ENCODE data around the gene SSTR3.
A peak's percentile ranks its signal among the peaks of the same experiment; 100 is the strongest.

- TF ChIP-seq CTCF (IDR thresholded peaks at IDR 0.05; ENCODE audit: low read depth, low read length, missing input control) (peak; percentile 91), GABPA (IDR thresholded peaks at IDR 0.05 in 1 of 2, conservative IDR thresholded peaks at IDR 0.05 in 1 of 2) (peak in 1 of 2 donors; percentile 92), JUND (IDR thresholded peaks at IDR 0.05) (no peak), RAD21 (IDR thresholded peaks at IDR 0.05) (peak; percentile 82 to 84), ZBTB33 (IDR thresholded peaks at IDR 0.05) (no peak), TAF1 (conservative IDR thresholded peaks at IDR 0.05) (no peak), SP1 (IDR thresholded peaks at IDR 0.05) (peak; percentile 58), HNF4G (IDR thresholded peaks at IDR 0.05) (peak; percentile 84)
- TF ChIP-seq, protein P1, sequence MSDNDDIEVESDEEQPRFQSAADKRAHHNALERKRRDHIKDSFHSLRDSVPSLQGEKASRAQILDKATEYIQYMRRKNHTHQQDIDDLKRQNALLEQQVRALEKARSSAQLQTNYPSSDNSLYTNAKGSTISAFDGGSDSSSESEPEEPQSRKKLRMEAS (IDR thresholded peaks at IDR 0.05) = no peak
- TF ChIP-seq, protein P2, sequence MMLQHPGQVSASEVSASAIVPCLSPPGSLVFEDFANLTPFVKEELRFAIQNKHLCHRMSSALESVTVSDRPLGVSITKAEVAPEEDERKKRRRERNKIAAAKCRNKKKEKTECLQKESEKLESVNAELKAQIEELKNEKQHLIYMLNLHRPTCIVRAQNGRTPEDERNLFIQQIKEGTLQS (IDR thresholded peaks at IDR 0.05) = no peak
Observed at GRCh38 chr22:37199103-37199759, 13.0 kb downstream of the SSTR3 start.

All from liver (tissue), 3 donors.